NCI-H187 (cell line): Measurements from ENCODE around the gene JAK2.
A peak's percentile ranks its signal among the peaks of the same experiment; 100 is the strongest.
"Not testable (repeated sequence)": the region's sequence is repeated elsewhere in the genome, so short reads cannot be mapped to it uniquely, and the experiment has no call there.

ENCODE experiments used
- DNase-seq, 2 experiments: peaks; one replicate each; lab custom pipeline; 2025; lab: John Stamatoyannopoulos, UW

Gene JAK2

GRCh38 chr9:4984621-4985385, at the start of gene JAK2:
JAK2 (plus strand) TSS chr9:4985272; CDS start chr9:5021988, 36,716 bp downstream.
- DNase-seq: peak; percentile 41 to 49

- DNase-seq: no peak
These were observed 48.8 kb upstream of the JAK2 start for GRCh38 chr9:4936277-4936676.

DNA sequence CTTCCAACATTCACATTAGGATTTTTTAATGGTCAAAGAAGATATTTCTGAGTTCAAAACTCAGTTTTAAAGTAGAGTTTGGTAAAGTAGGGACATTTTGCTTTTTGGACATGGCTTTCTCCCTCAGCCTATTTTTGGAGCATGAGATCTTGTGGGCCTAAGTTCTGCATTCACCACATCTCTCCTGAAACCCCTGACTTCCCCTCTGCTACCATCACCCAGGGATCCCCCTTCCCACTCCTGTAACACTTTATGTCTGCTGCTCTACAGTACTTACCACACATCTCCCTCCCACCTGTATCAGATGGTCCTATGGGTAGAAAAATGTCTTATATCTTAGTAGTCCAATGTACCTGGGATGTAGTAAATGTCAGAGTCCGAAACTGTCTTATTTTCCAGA, 48.2 kb upstream of the JAK2 start:
- DNase-seq: no peak

GRCh38 chr9:4937446-4937845, 47.6 kb upstream of the JAK2 start:
- no peak for DNase-seq

DNA sequence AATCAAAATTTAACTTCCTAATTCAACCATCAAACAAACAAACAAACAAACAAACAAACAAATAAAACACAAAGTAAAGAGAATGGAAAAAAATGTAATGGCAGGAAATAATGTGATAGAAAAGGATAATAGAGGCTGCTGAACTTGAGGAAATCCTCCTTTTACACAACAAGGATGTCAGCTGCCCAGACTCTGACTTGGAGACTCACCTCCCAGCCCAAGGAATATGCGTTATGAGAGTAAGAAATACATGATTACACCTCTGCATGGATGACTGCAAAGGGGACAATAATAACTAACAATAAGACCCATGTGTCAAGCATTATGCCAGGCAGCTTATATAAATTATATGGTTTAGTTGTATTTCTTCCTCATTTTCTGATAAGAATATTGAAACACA, 46.6 kb upstream of the JAK2 start:
- no peak for DNase-seq

GRCh38 chr9:4939118-4939561, 45.9 kb upstream of the JAK2 start:
- DNase-seq: no peak

DNA sequence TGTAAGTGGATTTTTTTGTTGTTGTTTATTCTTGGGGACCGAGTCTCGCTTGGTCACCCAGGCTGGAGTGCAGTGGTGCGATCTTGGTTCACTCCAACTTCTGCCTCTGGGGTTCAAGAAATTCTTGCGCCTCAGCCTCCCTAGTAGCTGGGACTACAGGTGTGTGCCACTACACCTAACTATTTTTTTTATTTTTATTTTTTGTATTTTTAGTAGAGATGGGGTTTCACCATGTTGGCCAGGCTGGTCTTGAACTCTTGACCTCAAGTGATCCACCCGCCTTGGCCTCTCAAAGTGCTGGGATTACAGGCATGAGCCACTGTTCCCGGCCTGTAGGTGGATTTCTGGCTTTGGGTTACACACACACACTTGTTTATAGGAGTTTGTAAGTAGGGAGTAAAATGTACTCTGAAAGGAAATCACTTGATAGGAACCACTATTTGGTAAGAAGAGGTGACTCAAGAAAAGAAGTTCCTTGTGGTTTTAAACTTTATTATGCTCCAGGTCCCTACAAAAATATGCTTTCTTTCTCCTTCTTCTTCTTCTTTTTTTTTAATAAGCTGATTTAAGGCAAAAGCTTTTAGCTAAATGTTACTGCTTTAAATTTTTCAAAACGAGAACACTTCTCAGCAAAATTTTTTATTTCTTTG, 42.9 kb upstream of the JAK2 start:
- not testable (repeated sequence) for DNase-seq

- no peak for DNase-seq
These were observed 41.7 kb upstream of the JAK2 start for GRCh38 chr9:4943346-4943745.

DNA sequence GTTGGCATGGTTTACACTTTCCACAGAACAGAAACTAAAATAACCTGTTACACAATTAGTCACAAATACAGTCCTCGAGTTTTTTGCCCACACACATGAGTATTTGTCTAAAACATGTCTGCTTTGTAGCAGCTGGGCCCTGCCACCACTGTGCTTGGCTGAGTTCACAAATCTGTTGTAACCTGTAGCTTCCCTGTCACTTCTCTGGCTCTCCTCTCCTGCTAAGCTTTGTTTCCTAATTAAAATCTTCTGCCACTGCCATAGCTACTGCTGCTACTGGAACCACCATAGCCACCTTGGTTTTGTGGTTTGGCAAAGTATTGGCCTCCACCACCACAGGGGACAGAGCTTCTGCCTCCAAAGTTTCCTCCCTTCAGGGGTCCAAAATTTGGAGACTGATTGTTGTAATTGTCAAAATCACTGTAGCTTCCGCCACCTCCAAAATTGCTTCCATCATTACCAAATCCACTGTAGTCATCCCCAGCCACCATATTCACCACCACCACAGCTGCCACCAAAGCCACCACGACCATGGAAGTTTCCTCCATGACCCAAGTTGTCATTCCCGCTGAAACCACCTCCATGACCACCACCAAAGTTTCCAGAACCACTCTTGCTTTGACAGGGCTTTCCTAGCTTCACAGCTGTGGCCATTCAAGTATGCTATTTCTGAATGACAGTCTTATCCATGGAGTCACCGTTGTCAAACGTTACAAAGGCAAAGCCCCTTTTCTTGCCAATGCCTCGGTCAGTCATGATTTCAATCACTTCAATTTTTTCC, 40.5 kb upstream of the JAK2 start:
- not testable (repeated sequence) for DNase-seq

- DNase-seq: no peak
These were observed 38.1 kb upstream of the JAK2 start for GRCh38 chr9:4946937-4947336.

- no peak for DNase-seq
These were observed 29.2 kb upstream of the JAK2 start for GRCh38 chr9:4955836-4956235.

DNA sequence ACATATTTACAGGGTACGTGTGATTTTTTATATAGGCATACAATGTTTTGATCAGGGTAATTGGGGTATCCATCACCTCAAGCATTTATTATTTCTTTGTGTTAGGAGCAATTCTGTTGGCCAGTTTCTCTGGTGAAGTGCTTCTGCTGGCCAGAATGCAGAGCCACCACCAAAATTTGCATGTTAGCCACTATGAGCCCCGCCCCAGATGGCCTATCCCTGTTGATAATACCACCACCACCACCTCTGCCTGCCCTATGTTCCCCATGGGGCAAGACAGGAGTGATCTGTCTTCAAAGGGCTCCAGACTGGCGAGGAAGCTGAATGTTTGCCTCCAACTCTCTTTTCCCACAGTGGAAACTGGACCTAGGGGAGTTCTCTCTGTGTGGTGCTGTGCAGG, 26.0 kb upstream of the JAK2 start:
- DNase-seq: no peak

DNA sequence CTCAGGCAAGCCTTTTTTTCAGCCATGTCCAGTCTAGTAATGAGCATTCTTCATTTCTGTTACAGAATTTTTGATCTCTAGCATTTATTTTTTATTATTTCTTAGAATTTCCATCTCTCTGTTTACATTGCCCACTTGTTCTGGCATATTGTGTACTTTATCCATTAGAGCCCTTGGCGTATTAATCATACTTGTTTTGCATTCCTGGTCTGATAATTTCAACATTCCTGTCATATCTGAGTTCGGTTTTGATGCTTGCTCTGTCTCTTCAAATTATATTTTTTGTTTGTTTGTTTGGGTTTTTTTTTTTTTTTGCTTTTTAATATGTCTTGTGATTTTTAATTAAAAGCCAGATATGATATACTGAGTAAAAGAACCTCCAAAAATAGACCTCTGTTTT, 23.0 kb upstream of the JAK2 start:
- no peak for DNase-seq

GRCh38 chr9:4964540-4964939, 20.5 kb upstream of the JAK2 start:
- DNase-seq: no peak

DNA sequence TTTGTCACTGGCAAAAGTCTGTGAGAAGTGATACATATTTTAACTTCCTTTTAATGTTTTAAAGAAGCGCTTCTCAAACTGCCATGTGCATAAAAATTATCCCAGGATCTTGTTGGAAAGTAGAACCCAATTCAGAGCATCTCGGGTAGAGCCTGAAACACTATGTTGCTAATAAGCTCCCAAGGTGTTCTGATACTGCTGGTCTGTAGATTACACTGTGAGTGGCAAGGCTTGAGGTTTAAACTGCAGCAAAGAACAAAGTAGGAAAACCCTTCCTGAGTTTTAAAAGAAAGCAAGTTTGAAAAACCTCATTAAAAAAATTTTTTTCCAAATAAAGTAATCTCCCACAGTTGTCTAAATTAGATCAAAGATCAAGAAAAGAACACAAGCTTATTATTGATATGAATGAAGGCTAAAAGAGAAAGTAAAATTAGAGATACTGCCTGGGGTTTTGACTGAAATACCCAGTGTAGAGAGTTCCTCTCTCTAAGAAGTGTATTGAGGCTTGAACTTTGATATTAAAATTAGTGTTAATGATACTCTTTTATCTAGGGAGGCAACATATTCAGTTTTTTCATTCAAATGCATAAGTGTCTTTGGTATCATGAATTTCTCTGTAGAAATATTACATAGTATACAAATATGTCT, 19.8 kb upstream of the JAK2 start:
- DNase-seq: no peak

DNA sequence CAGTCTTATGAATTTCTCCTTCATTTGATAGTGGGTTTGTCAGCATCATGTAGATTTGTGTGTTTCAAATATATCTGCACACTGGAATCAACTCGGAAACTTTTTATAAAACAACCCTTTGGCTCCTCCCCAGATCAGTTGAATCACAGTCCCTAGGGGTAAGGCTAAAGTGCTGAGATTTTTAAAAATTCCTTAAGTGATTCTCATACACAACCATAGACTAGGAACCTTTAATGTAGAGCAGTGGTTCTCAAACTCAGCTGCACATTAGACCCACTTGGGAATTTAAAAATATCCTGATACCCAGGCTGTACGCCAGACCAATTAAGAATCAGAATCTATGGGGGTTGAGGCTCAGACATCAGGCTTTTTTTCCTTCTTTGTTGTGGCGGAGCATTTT, 17.5 kb upstream of the JAK2 start:
- no peak for DNase-seq

GRCh38 chr9:4969130-4969529, 15.9 kb upstream of the JAK2 start:
- DNase-seq: no peak

DNA sequence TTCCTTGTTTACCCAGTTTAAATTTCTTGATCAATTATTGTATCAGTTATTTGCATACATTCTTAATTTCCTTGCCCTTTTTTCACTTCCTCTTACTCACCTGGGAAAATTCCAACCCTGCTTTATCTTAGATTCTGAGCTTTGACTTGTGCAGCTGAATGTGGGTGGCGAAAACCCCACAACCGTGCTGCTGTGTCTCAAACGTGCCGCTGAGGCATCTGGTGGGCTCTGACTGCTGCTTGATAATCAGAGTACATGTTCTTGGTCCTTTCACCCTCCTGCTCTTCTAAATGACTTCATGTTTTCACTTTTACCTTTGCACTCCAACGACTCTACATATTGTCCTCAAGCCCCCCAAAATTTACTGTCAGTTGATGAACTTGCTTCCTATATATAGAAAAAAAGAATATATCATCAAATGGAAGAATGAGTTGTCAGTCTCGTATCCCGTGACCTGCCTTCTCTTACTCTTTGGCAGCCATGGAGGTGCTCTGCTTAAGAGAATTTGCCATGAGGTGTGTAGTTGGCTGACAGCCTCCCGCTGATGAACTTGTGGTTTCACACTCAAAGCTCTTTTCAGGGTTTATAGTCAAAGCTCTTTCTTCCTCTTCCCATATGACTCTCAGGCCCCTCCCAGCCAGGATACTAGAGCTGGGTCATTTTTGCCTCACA, 14.0 kb upstream of the JAK2 start:
- DNase-seq: no peak

- no peak for DNase-seq
These were observed 11.8 kb upstream of the JAK2 start for GRCh38 chr9:4973246-4973645.

DNA sequence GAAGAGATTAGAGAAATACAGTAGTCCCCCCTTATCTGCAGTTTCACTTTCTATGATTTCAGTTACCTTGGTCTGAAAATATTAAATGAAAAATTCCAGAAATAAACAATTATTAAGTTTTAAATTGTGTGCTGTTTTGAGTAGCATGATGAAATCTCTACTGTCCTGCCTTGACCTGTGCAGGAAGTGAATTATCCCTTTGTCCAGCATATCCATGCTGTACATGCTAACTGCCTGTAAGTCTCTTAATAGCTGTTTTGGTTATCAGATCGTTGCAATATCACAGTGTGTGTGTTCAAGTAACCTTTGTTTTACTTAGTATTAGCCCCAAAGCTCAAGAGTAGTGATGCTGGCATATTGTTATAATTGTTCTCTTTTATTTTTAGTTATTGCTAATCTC, 11.2 kb upstream of the JAK2 start:
- DNase-seq: no peak

DNA sequence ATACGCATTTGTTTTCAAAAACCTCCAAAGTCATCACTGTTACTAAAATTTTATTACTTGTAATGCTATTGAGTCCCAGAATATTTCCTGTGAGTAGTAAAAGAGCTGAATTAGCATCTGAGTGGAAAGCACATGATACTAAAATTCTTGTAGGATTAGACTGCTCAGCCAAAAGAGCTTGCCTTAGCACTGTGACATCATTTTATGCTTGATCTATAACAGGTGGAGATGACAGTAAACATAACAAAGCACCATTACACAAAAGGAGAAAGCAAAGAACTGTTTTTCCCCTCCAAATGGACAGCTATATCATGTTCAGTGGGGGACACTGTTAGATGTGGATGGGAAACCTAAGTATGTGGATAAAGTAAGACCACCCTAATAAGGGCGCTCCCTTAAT, 5.8 kb upstream of the JAK2 start:
- no peak for DNase-seq
